Kidney (tissue), 14 donors: ENCODE measurements around the gene TRIM16. TPM values are rescaled to one million over a fixed set of nuclear protein-coding genes. Genes with fewer than 3 reads are reported as not detected.
"Not testable (repeated sequence)": the region's sequence is repeated elsewhere in the genome, so short reads cannot be mapped to it uniquely, and the experiment has no call there.

Experiments
- DNase-seq, 5 donors: peaks; one replicate each; pipeline ENCODE4 v3.0.0-alpha.2; 2013 to 2020
- FAIRE-seq: peaks from 2 replicates; lab custom pipeline; 2012; peaks lifted over from hg19 to GRCh38; lab: Jason Lieb, UNC
- H3K27ac ChIP-seq, 2 donors: one replicate each; pipeline ENCODE4 v1.7.0; 2013; ENCODE audit warnings: low read depth in 2 of 2, low read length in 2 of 2, inconsistent platforms in 1 of 2
- H3K27me3 ChIP-seq: one replicate; pipeline ENCODE4 v1.7.1; 2013; ENCODE audit warnings: low read length, inconsistent platforms; ENCODE audit not compliant: control insufficient read depth, insufficient read depth
- H3K36me3 ChIP-seq, 3 donors: one replicate each; pipeline versions ENCODE4 v1.7.0 to v1.7.1; 2013; ENCODE audit warnings: low read length in 3 of 3, control low read depth in 1 of 3, inconsistent platforms in 1 of 3; ENCODE audit not compliant: insufficient read depth in 3 of 3, control insufficient read depth in 2 of 3
- H3K4me1 ChIP-seq, 3 donors: one replicate each; pipeline versions ENCODE4 v1.7.0 to v1.7.1; 2013; ENCODE audit warnings: low read length in 3 of 3, inconsistent platforms in 1 of 3, low read depth in 1 of 3; ENCODE audit not compliant: control insufficient read depth in 2 of 3, insufficient read depth in 2 of 3
- H3K4me3 ChIP-seq, 3 donors: one replicate each; pipeline versions ENCODE4 v1.7.0 to v1.8.1; 2013; ENCODE audit warnings: low read length in 3 of 3, control low read depth in 1 of 3, inconsistent platforms in 1 of 3
- H3K9ac ChIP-seq, 3 donors: one replicate each; pipeline versions ENCODE4 v1.7.0 to v1.7.1; 2013; ENCODE audit warnings: low read length in 3 of 3, control low read depth in 1 of 3, inconsistent platforms in 1 of 3
- H3K9me3 ChIP-seq, 3 donors: one replicate each; pipeline versions ENCODE4 v1.7.0 to v1.7.1; 2013; ENCODE audit warnings: low read length in 3 of 3, control low read depth in 1 of 3, inconsistent platforms in 1 of 3; ENCODE audit not compliant: control insufficient read depth in 2 of 3, insufficient read depth in 1 of 3
- intact Hi-C: fragments of 100-400 bp; cut with DNase I; formaldehyde crosslinking; loops from one replicate; pipeline ENCODE4 v1.11.1; 2022
- polyA plus RNA-seq: library from polyadenylated mRNA; stranded (reverse); fragments of 350-450 nt; fragmentation: Illumina TruSeq; extraction: RNeasy Lipid Tissue Mini Kit (QIAGEN cat#74804); gene quantifications from one replicate; pipeline ENCODE4 v1.2.3, GENCODE V29; 2014; ENCODE audit warnings: low read depth, low replicate concordance; ENCODE audit not compliant: insufficient read depth
- total RNA-seq: library from RNA; stranded (reverse); fragmentation: NEBNext Ultra II Directional; extraction: Animal tissue kit (Norgen Biotek cat#: 25700); gene quantifications from one replicate; pipeline ENCODE4 v1.2.1, GENCODE V29; 2021
- TF ChIP-seq, protein P1 (sequence below): IDR thresholded peaks from 3 replicates; pipeline ENCODE4 v1.5.1; 2012; ENCODE audit warnings: mild to moderate bottlenecking, moderate library complexity, borderline replicate concordance; ENCODE audit not compliant: insufficient read depth; ENCODE audit errors: extremely low read depth
- donor health status: control.
- donor health status: control.
- donor health status: control.
- donor health status: control.
- donor health status: control.
- donor health status: DM: yes; HTN: yes; CAD: no.
- donor health status: Normal renal cell carcinoma (clear cell type).

The TRIM16 gene
- total and polyA plus RNA-seq, 2 donors from 2014 or later = 14.8 to 16.2 TPM

DNA sequence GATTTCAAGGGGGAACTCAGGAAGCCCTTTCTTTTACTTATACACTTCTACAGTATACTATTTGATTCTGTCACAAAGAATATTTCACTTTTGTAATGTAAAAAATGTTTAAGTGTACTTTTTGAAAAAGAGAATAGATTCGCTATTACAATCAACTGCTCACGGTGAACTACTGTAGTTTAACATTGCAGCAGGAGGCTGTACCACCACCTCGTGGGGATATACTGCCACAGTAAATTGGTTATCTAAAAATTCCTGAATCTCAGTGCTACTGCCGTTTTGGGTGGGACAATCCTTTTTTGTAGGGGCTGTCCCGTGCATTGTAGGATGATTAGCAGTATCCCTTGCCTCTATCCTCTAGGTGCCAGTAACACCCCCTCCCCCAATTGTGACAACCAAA lies 14.6 kb downstream of the TRIM16 start:
- H3K4me3 ChIP-seq, H3K9ac ChIP-seq, H3K9me3 ChIP-seq, FAIRE-seq, H3K4me1 ChIP-seq, intact Hi-C loops, H3K36me3 ChIP-seq, H3K27ac ChIP-seq, H3K27me3 ChIP-seq, DNase-seq: not testable (repeated sequence)

DNA sequence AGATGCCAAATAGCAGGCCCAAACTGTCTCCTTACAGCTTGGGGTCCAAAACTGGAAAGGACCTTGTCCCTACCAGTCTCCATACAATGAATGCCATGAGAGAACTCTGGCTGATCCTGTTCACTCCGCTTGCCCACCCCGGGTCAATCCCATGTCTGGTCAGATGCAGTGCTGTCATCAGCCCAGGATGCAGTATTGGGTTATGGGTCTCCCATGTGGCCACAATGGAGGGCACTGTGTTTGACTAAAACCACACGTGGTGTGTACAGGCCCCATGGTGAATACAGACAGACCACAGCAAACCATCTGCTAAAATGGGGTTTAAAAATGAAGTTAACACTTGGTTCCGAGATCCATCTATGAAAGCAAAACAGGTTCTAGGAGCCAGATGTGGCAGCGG lies 20.4 kb downstream of the TRIM16 start:
- DNase-seq (no peak), FAIRE-seq (no peak)
- Histone ChIP-seq H3K27ac (no peak overlapping the region), H3K9ac (no peak overlapping the region), H3K36me3 (no peaks in the 10 kb centered on the region), H3K4me1 (peaks cover 0 to 7% (median 0%) of the 10 kb centered on the region in 3 donors), H3K4me3 (no peak overlapping the region), H3K9me3 (no peaks in the 10 kb centered on the region), H3K27me3 (no peaks in the 10 kb centered on the region)
- intact Hi-C loops = no loop called here
- TF ChIP-seq, protein P1, sequence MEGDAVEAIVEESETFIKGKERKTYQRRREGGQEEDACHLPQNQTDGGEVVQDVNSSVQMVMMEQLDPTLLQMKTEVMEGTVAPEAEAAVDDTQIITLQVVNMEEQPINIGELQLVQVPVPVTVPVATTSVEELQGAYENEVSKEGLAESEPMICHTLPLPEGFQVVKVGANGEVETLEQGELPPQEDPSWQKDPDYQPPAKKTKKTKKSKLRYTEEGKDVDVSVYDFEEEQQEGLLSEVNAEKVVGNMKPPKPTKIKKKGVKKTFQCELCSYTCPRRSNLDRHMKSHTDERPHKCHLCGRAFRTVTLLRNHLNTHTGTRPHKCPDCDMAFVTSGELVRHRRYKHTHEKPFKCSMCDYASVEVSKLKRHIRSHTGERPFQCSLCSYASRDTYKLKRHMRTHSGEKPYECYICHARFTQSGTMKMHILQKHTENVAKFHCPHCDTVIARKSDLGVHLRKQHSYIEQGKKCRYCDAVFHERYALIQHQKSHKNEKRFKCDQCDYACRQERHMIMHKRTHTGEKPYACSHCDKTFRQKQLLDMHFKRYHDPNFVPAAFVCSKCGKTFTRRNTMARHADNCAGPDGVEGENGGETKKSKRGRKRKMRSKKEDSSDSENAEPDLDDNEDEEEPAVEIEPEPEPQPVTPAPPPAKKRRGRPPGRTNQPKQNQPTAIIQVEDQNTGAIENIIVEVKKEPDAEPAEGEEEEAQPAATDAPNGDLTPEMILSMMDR = no peak

DNA sequence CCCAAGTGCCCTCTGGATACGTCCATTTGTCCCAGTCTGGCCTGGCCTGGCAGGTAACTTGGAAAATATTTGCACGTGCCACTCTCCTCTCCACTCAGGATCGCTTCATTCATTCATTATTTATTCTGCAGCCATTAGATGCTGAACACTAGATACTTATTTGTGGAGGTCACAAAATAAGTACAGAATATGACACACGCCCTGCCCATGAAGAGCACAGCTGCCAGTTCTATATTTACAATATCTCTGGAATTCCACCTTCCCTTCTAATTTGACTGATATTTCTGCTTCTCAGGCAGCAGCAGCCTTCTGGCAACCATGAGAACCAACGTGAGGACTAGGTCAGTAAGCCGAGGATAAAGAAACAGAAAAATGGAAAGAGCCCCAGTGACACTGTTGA lies 20.9 kb downstream of the TRIM16 start:
- intact Hi-C loops = no loop called here
- TF ChIP-seq, protein P1 = no peak
- no peak for FAIRE-seq

DNA sequence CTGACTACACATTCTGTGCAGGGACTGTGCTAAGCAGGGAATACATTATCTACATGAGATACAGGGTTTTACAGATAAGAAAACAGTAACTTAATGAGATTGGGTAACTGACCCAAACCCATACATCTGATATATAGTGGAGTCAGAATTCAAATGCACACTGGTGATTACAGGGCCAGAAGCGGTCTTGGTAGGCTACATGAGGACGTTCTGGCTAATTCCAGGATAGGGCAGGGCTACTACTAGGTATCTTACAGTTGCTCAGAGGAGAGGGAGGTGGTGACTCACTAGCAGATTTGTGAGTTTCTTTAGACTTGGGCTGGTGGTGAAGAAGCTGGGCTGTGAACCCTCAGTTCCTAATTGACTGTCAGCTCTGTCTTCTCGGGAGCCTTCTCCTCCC lies 21.4 kb downstream of the TRIM16 start:
- intact Hi-C loops = no loop called here
- H3K4me1 ChIP-seq = peaks cover 0 to 7% (median 0%) of the 10 kb centered on the region in 3 donors
- no peak overlapping the region for H3K27ac ChIP-seq
- DNase-seq = no peak
- H3K36me3 ChIP-seq = no peaks in the 10 kb centered on the region
- no peak overlapping the region for H3K4me3 ChIP-seq
- no peak for FAIRE-seq
- H3K9me3 ChIP-seq = no peaks in the 10 kb centered on the region
- no peaks in the 10 kb centered on the region for H3K27me3 ChIP-seq
- TF ChIP-seq, protein P1 = no peak
- H3K9ac ChIP-seq = no peak overlapping the region

More for the DNA sequence above, 20.9 kb downstream of the TRIM16 start:
- Histone ChIP-seq H3K27me3 (no peaks in the 10 kb centered on the region), H3K27ac (no peak overlapping the region), H3K4me1 (peaks cover 0 to 7% (median 0%) of the 10 kb centered on the region in 3 donors), H3K36me3 (no peaks in the 10 kb centered on the region), H3K9me3 (no peaks in the 10 kb centered on the region), H3K4me3 (no peak overlapping the region), H3K9ac (no peak overlapping the region)
- no peak for DNase-seq
